GM12801 (cell line): ENCODE results near the gene PAQR7.

Source experiments
- CTCF ChIP-seq: IDR thresholded peaks from one replicate; pipeline ENCODE4 v1.5.1; 2011; ENCODE audit warnings: control low read depth; ENCODE audit not compliant: insufficient read length; ENCODE audit errors: extremely low read depth

Gene PAQR7

GRCh38 chr1:25816112-25816718 lies 59.3 kb downstream of the PAQR7 start:
- TF ChIP-seq CTCF = no peak

GRCh38 chr1:25815208-25816111 lies 60.0 kb downstream of the PAQR7 start:
- no peak for TF ChIP-seq CTCF

GRCh38 chr1:25814549-25815087 lies 60.9 kb downstream of the PAQR7 start:
- no peak for TF ChIP-seq CTCF

GRCh38 chr1:25813734-25814471 lies 61.6 kb downstream of the PAQR7 start:
- no peak for TF ChIP-seq CTCF

GRCh38 chr1:25813071-25813733 lies 62.3 kb downstream of the PAQR7 start:
- TF ChIP-seq CTCF = no peak
